DND-41 (cell line): ENCODE data around the gene APBB2.

Source experiments
- ATAC-seq: fragments of 200-7000 bp; cut with Tn5 transposase; 3 replicates; pipeline ENCODE4 v1.9.1; 2021; ENCODE audit warnings: low read depth; ENCODE audit not compliant: insufficient read depth
- DNase-seq: peaks from one replicate; pipeline ENCODE4 v3.0.0-alpha.2; 2020
- H2AFZ ChIP-seq: 2 replicates; pipeline ENCODE4 v1.6.0; 2012; ENCODE audit warnings: low read depth, low read length
- H3K27ac ChIP-seq: 2 replicates; pipeline ENCODE4 v1.5.1; 2012; ENCODE audit warnings: low read length, inconsistent platforms
- H3K27me3 ChIP-seq: fragments of 200-600 bp; sonication (generic); 2 replicates; pipeline ENCODE4 v1.6.0; 2012; ENCODE audit warnings: low read length, mild to moderate bottlenecking, inconsistent platforms; ENCODE audit not compliant: insufficient read depth, poor library complexity
- H3K36me3 ChIP-seq: 2 replicates; pipeline ENCODE4 v1.5.1; 2012; ENCODE audit warnings: low read length, inconsistent platforms; ENCODE audit not compliant: insufficient read depth
- H3K4me1 ChIP-seq: 2 replicates; pipeline ENCODE4 v1.5.1; 2012; ENCODE audit warnings: mild to moderate bottlenecking, low read length; ENCODE audit not compliant: insufficient read depth
- H3K4me2 ChIP-seq: 2 replicates; pipeline ENCODE4 v1.6.0; 2012; ENCODE audit warnings: mild to moderate bottlenecking, moderate library complexity, low read length, inconsistent platforms; ENCODE audit not compliant: insufficient read depth
- H3K4me3 ChIP-seq, 2 experiments: fragments of 200-600 bp in 1 of 2; shearing (Covaris generic) in 1 of 2; 2 replicates each; pipeline ENCODE4 v1.5.1; 2012 to 2016; ENCODE audit warnings: inconsistent platforms in 2 of 2, low read length in 2 of 2, mild to moderate bottlenecking in 2 of 2, low read depth in 1 of 2, moderate library complexity in 1 of 2
- H3K79me2 ChIP-seq: 2 replicates; pipeline ENCODE4 v1.6.0; 2012; ENCODE audit warnings: low read length, inconsistent platforms; ENCODE audit not compliant: insufficient read depth
- H3K9ac ChIP-seq: 2 replicates; pipeline ENCODE4 v1.6.0; 2012; ENCODE audit warnings: low read depth, mild to moderate bottlenecking, inconsistent platforms, low read length, moderate library complexity
- H3K9me3 ChIP-seq: 2 replicates; pipeline ENCODE4 v1.5.1; 2012; ENCODE audit warnings: low read length, moderate library complexity, mild to moderate bottlenecking, inconsistent platforms; ENCODE audit not compliant: insufficient read depth, severe bottlenecking
- H4K20me1 ChIP-seq: 2 replicates; pipeline ENCODE4 v1.6.0; 2012; ENCODE audit warnings: low read length; ENCODE audit not compliant: insufficient read depth
- EZH2 ChIP-seq: IDR thresholded peaks from 3 replicates; pipeline ENCODE4 v1.6.1; 2012; ENCODE audit warnings: borderline replicate concordance, low read depth, mild to moderate bottlenecking, moderate library complexity, low read length, inconsistent platforms; ENCODE audit not compliant: severe bottlenecking
- TF ChIP-seq, protein P1 (sequence below): IDR thresholded peaks from 2 replicates; pipeline ENCODE4 v1.5.1; 2012; ENCODE audit warnings: borderline replicate concordance, low read length, moderate library complexity, mild to moderate bottlenecking; ENCODE audit not compliant: poor library complexity, severe bottlenecking; ENCODE audit errors: extremely low read depth

The APBB2 gene

DNA sequence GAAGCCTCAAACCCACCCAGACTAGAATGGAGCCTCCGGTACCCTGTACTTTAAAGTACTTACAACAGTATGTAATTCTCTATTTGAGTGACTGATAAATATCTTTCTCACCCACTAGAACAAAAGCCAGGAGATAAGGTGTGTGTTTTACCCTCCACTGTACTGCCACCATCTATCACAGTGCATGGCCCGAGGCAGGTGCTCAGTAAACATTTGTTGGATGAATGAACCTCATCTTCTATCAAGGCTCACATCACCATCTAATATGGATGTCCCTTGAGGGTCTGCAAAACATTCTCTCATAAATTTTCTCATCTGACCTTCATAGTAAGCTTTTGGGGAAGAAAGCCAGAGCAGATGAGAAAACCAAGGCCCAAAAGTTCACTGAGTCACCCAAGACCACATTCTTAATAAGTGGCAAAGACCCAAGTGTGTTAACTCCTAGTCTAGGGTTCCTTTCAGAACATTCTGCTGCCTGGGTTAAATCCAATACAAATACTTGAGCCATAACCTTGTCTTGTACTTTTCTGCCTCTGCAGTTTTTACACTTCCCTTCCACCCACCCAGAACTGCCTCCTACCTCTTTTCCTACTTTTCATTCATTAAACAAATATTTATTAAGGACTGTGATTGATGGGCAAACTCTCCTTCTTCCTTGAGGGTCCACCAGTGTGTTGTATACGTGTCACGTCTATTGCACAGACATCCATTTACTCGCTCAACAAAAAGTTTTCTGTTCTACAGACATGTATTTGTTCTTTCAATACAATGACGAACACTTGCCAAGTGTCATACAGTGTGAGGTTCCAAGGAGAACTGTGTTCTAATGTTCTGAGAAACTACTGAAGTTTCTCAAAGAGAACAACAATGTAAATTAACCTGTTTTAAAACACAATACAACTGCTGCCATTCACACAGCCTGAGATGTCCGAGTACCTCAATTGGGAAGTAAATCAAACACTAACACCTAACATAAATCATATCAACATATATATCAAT, 35.7 kb downstream of the APBB2 start:
- no peaks in the 10 kb centered on the region for H3K9me3 ChIP-seq
- no peak overlapping the region for H2AFZ ChIP-seq
- H4K20me1 ChIP-seq: no peaks in the 10 kb centered on the region
- TF ChIP-seq EZH2: no peak
- TF ChIP-seq, protein P1, sequence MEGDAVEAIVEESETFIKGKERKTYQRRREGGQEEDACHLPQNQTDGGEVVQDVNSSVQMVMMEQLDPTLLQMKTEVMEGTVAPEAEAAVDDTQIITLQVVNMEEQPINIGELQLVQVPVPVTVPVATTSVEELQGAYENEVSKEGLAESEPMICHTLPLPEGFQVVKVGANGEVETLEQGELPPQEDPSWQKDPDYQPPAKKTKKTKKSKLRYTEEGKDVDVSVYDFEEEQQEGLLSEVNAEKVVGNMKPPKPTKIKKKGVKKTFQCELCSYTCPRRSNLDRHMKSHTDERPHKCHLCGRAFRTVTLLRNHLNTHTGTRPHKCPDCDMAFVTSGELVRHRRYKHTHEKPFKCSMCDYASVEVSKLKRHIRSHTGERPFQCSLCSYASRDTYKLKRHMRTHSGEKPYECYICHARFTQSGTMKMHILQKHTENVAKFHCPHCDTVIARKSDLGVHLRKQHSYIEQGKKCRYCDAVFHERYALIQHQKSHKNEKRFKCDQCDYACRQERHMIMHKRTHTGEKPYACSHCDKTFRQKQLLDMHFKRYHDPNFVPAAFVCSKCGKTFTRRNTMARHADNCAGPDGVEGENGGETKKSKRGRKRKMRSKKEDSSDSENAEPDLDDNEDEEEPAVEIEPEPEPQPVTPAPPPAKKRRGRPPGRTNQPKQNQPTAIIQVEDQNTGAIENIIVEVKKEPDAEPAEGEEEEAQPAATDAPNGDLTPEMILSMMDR: no peak
- H3K27ac ChIP-seq: no peak overlapping the region
- H3K4me1 ChIP-seq: no peaks in the 10 kb centered on the region
- no peaks in the 10 kb centered on the region for H3K27me3 ChIP-seq
- H3K79me2 ChIP-seq: no peaks in the 10 kb centered on the region
- H3K4me2 ChIP-seq: no peak overlapping the region
- H3K4me3 ChIP-seq: no peak overlapping the region
- no peak overlapping the region for H3K9ac ChIP-seq
- ATAC-seq (no peak), DNase-seq (no peak)
- H3K36me3 ChIP-seq: no peaks in the 10 kb centered on the region

DNA sequence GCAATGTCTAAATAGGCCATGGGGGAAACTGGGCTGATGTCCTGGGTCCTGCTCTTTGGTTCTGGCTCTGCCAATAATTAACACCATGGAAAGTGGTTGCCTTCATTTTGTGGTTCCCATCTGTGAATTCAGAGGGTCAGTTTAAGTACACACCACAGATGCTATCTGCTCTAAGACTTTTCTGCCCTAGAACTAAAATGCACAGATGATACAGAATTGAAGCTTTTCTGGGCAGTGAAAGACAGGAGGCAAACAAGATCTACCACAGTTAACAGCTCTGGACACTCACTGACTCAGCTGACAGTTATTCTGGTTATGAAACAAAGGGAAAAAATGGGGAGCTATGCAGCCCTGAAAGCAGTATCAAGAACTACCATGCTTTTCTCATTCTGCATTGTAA, 37.3 kb downstream of the APBB2 start:
- no peak overlapping the region for H3K9ac ChIP-seq
- no peak for DNase-seq
- no peaks in the 10 kb centered on the region for H3K79me2 ChIP-seq

DNA sequence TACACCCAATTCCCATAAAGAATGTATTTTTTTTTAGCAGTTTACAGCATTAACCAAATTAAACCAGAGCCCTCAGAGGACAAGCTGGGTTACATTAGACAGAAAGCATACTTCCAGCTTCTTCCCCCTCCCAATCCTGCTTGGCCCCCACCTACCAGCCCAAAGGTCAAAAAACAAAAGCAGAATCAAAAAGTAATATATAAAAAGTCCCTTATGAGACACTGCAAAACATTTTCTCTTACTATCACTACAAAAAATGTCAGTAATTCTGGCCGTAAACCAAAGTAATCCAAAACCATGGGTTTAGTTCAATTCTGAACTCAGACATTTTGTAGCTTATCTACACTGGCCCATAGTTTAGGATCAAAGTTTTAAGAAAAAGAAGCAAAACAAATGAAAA, 38.0 kb downstream of the APBB2 start:
- H3K4me1 ChIP-seq: no peaks in the 10 kb centered on the region
- no peak overlapping the region for H3K4me3 ChIP-seq
- ATAC-seq (no peak), DNase-seq (no peak)
- H3K4me2 ChIP-seq: no peak overlapping the region
- H4K20me1 ChIP-seq: no peaks in the 10 kb centered on the region
- no peaks in the 10 kb centered on the region for H3K27me3 ChIP-seq
- no peaks in the 10 kb centered on the region for H3K36me3 ChIP-seq
- no peak for TF ChIP-seq EZH2
- TF ChIP-seq, protein P1: no peak
- no peaks in the 10 kb centered on the region for H3K79me2 ChIP-seq
- H3K9ac ChIP-seq: no peak overlapping the region
- H3K9me3 ChIP-seq: no peaks in the 10 kb centered on the region
- no peak overlapping the region for H3K27ac ChIP-seq
- H2AFZ ChIP-seq: no peak overlapping the region

More for the DNA sequence above, 37.3 kb downstream of the APBB2 start:
- Histone ChIP-seq H3K4me2 (no peak overlapping the region), H4K20me1 (no peaks in the 10 kb centered on the region), H3K4me1 (no peaks in the 10 kb centered on the region), H3K27ac (no peak overlapping the region), H3K27me3 (no peaks in the 10 kb centered on the region), H3K4me3 (no peak overlapping the region), H3K9me3 (no peaks in the 10 kb centered on the region), H2AFZ (no peak overlapping the region), H3K36me3 (no peaks in the 10 kb centered on the region)
- no peak for ATAC-seq
- TF ChIP-seq, protein P1: no peak
- TF ChIP-seq EZH2: no peak
